ENCODE results near the gene JMJD6.

- TF ChIP-seq CTCF (IDR thresholded peaks at IDR 0.05) = no peak
- no peak for TF ChIP-seq POLR2A (IDR thresholded peaks at IDR 0.05)
These were observed 55.1 kb downstream of the JMJD6 start for GRCh38 chr17:76671123-76671911.
